Activated T-helper 17 cell treated with anti-CD3 and anti-CD28 coated beads, Interleukin-2, amount 50 U/mL, for 72 hours (primary cell): ENCODE measurements around the gene PSTPIP1. TPM values are rescaled to one million over a fixed set of nuclear protein-coding genes. Genes with fewer than 3 reads are reported as not detected.
A peak's percentile ranks its signal among the peaks of the same experiment; 100 is the strongest.

Source experiments
- ATAC-seq: fragments of 150-1000 bp; cut with Tn5 transposase; replicated peaks from 2 replicates; pipeline ENCODE4 v1.10.0; 2021; ENCODE audit warnings: mild to moderate bottlenecking, moderate library complexity
- H3K27ac Mint-ChIP-seq: one replicate; pipeline ENCODE4 v1.8.0; 2022; ENCODE audit warnings: mixed read lengths
- H3K27me3 Mint-ChIP-seq: one replicate; pipeline ENCODE4 v1.8.0; 2022; ENCODE audit warnings: mixed read lengths
- H3K36me3 Mint-ChIP-seq: one replicate; pipeline ENCODE4 v1.8.0; 2022; ENCODE audit warnings: low read depth, mild to moderate bottlenecking, mixed read lengths
- H3K4me1 Mint-ChIP-seq: one replicate; pipeline ENCODE4 v1.8.0; 2022; ENCODE audit warnings: mixed read lengths
- H3K4me3 Mint-ChIP-seq: one replicate; pipeline ENCODE4 v1.8.0; 2022; ENCODE audit warnings: mild to moderate bottlenecking, mixed read lengths
- H3K9me3 Mint-ChIP-seq: one replicate; pipeline ENCODE4 v1.8.0; 2022; ENCODE audit warnings: mixed read lengths
- total RNA-seq, 2 donors: library from RNA; stranded (reverse); gene quantifications; one replicate each; pipeline ENCODE4 v1.2.3, GENCODE V29; 2022

Gene PSTPIP1
- total RNA-seq, 2 donors from 2014 or later: 125 to 137 TPM

DNA sequence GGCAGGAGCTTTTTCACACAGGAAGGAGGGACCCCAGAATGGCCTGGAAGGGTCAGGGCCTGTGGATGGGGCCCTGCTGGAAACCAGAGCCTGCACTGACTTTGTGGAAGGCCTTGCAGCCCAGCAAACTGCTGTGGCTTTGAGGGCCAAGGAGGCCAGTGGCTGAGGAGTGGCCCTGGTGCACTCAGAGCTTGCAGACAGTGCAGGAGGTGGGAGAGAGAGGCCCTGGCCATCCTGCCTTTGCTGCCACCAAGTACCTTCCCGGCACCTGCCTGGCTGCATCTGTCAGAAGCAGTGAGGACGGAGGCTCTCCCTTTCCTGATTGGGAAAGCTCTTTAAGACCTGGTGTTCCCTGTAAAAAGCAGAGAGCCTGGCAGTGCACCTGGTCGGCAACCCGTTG, 6.4 kb downstream of the PSTPIP1 start:
- H3K27ac Mint-ChIP-seq: peak overlapping the region; percentile 33
- no peaks in the 10 kb centered on the region for H3K27me3 Mint-ChIP-seq
- peak overlapping the region; percentile 85 for H3K4me3 Mint-ChIP-seq
- ATAC-seq: no peak
- no peaks in the 10 kb centered on the region for H3K9me3 Mint-ChIP-seq
- H3K4me1 Mint-ChIP-seq: peaks cover 69% of the 10 kb centered on the region
- H3K36me3 Mint-ChIP-seq: peaks cover 96% of the 10 kb centered on the region

DNA sequence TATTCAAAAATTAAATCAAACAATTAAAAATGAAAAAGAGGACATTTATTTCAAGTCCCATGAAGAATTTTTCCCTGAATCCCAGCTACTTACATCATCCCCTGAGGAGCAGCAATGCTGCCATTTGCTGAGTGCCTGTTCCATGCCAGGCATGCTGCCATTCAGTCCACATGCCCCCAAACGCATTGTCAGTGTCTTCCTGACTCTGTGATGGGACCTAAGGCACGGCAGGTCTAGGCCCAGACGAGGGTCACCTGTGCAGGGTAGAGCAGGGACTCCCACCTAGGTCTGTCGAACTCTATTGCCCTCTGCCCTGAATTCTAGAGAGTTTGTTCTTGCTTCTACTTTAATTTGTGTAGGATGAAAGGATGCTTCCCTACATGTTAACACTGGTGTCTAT, 7.0 kb downstream of the PSTPIP1 start:
- H3K4me3 Mint-ChIP-seq: peak overlapping the region; percentile 85
- no peak for ATAC-seq

DNA sequence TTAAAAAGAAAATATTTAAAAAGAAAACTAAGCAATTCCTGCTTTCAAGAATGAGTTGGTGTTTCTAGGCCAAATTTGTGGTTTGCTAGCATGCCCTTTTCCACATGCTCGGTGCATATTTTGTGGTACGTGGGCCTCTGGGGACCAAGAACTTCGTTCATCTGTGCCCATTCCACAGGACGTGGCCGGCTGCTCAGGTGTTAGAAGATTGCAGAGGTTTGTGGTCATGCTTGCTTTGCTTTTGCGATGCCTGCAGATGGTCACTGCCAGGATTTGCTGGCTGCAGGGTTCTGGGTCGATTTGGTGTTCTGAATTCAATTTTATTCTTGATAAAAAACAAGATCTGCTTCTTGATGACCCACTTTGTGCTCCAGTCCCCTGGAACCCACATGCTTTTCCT, 7.5 kb downstream of the PSTPIP1 start:
- Mint-ChIP-seq H3K4me3 (peak overlapping the region; percentile 85), H3K27me3 (no peaks in the 10 kb centered on the region), H3K27ac (peak overlapping the region; percentile 85), H3K4me1 (peaks cover 65% of the 10 kb centered on the region), H3K36me3 (peaks cover 95% of the 10 kb centered on the region), H3K9me3 (no peaks in the 10 kb centered on the region)
- ATAC-seq: no peak

More for the DNA sequence above, 7.0 kb downstream of the PSTPIP1 start:
- Mint-ChIP-seq H3K36me3 (peaks cover 96% of the 10 kb centered on the region), H3K9me3 (no peaks in the 10 kb centered on the region), H3K27ac (peak overlapping the region; percentile 85), H3K27me3 (no peaks in the 10 kb centered on the region), H3K4me1 (peaks cover 69% of the 10 kb centered on the region)

DNA sequence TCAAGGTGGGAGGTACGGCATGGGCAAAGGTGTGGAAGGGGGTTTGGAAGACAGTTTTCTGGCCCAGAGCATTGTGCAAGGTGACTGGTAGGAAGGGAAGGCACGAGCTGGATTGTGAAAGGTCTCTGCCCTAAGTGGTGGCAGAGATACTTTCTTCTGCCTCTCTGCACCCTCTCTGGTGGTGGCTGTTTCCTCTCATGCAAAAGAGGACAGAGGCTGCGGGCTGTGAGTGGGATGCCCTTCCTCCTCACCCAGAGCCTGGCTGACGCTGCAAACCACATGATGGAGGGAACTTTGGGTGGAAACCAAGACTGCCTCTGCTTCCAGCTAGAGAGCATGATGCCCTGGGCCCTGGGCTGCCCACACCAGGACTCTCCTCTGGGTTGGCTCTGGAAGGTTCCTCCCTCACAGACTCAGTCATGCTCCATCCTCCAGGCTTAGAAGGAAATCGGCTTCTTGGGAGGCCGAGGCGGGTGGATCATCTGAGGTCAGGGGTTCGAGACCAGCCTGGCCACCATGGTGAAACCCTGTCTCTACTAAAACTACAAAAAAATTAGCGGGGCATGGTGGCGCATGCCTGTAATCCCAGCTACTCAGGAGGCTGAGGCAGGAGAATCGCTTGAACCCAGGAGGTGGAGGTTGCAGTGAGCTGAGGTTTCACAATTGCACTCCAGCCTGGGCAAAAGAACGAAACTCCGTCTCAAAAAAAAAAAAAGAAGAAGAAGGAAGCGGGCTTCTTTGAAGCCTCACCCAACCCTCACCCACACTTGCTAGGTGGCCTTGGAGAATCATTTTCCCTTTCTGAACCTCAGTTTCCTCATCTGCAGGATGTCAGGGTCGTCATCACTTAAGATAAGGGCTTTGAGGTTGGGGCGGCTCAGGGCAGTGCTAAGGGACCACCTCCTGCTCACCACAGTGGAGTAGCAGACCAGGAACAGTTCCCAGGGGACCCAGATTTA, 8.3 kb downstream of the PSTPIP1 start:
- H3K9me3 Mint-ChIP-seq: no peaks in the 10 kb centered on the region
- H3K27me3 Mint-ChIP-seq: no peaks in the 10 kb centered on the region
- H3K36me3 Mint-ChIP-seq: peaks cover 87% of the 10 kb centered on the region
- H3K27ac Mint-ChIP-seq: peak overlapping the region; percentile 85
- H3K4me3 Mint-ChIP-seq: peak overlapping the region; percentile 85
- H3K4me1 Mint-ChIP-seq: peaks cover 57% of the 10 kb centered on the region
- peak; percentile 92 for ATAC-seq

DNA sequence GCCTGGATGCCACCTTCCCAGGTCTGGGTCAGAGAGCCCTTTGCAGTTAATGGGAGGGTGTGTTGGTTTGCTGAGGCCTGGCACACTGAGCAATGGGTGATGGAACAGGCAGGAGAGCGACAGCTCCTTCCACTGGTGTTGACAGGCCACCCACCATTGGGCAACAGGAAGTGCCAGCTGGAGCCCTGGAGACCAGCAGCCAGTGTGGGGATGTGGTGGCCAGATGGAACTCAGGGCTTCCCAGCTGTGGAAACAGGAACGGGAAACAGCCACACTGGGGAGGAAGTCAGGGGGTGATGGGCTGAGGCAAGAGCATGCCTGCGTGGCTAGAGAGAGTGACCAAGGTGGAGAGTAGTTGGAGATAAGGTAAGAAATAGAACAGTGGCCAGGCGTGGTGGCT, 9.3 kb downstream of the PSTPIP1 start:
- Mint-ChIP-seq H3K27ac (peak overlapping the region; percentile 85), H3K27me3 (no peaks in the 10 kb centered on the region), H3K4me1 (peaks cover 51% of the 10 kb centered on the region), H3K9me3 (no peaks in the 10 kb centered on the region), H3K4me3 (peak overlapping the region; percentile 85), H3K36me3 (peaks cover 84% of the 10 kb centered on the region)
- no peak for ATAC-seq

DNA sequence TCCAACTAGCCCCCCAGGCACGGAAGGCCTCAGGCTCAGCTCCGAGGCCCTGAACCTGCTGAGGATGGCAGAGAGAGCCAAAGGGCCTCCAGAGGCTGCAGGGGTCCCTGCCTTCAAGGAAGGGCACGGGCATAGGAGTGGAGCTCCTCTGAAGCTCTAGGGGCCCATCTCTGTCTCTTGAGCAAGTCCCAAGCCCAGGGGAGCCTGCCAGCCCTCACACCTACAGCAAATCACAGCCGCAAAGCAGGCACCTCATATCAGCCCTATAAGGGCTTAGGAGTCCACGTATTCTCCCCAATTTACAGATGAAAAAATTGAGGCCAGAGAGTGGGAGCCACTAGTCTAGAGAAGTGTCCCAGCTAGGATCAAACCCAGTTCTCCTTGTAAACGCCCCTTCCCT, 14.2 kb downstream of the PSTPIP1 start:
- Mint-ChIP-seq H3K27ac (peak overlapping the region; percentile 89), H3K36me3 (peaks cover 61% of the 10 kb centered on the region), H3K9me3 (no peaks in the 10 kb centered on the region), H3K4me1 (peaks cover 61% of the 10 kb centered on the region), H3K4me3 (no peak overlapping the region), H3K27me3 (no peaks in the 10 kb centered on the region)
- no peak for ATAC-seq

DNA sequence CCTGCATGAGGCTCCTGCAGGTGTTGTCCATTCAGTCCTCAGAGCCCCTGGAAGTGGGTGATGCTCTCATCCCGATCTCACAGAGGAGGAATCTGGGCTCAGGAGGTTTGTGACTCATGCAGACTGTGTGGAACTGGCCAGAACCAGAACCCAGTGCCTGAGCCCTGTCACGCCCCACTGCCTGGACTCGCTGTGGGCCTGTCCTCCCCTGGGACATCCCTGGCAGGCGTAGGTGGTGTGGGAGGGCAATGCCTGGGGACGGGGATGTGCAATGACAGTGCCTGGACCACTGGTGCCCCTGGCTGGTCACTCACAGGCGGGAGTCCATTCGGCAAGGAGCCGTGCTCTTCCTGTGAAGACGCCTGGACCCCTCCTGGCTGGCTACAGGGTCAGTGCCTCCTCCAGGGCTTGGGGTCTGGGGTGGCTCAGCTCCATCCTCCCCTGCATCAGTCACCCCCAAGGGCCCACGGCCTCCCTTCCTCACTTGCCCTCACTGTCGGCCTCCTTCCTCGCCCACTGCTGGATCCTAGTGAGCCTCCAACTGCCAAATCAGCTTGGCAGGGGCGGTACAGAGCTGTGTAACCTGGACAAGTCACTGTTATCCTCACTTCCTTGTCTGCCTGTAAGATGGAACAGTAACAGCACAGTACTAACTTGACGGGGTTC, 14.9 kb downstream of the PSTPIP1 start:
- no peak for ATAC-seq
- peaks cover 61% of the 10 kb centered on the region for H3K36me3 Mint-ChIP-seq
- H3K27me3 Mint-ChIP-seq: no peaks in the 10 kb centered on the region
- H3K4me3 Mint-ChIP-seq: peak overlapping the region; percentile 54
- peaks cover 55% of the 10 kb centered on the region for H3K4me1 Mint-ChIP-seq
- peak overlapping the region; percentile 89 for H3K27ac Mint-ChIP-seq
- H3K9me3 Mint-ChIP-seq: no peaks in the 10 kb centered on the region

DNA sequence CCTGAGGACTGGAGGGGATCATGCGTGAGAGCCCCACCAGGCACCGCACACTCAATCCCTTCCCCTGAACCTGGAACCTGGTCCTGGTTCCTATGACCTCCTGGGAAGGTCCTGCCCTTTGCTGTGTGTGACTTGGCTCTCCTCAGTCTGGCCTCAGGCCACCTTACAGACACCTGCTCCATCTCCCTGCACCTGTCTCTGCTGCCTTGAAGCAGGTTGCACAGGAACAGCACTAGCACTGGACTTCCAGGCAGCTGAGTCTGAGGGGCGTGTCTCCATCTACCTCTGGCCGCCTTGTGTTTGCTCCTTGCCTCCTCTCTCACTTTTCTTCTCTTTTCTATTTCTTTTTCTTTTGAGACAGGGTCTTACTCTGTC, 15.4 kb downstream of the PSTPIP1 start:
- peak overlapping the region; percentile 54 for H3K4me3 Mint-ChIP-seq
- no peaks in the 10 kb centered on the region for H3K9me3 Mint-ChIP-seq
- no peaks in the 10 kb centered on the region for H3K27me3 Mint-ChIP-seq
- ATAC-seq: no peak
- peaks cover 64% of the 10 kb centered on the region for H3K36me3 Mint-ChIP-seq
- peaks cover 57% of the 10 kb centered on the region for H3K4me1 Mint-ChIP-seq
- H3K27ac Mint-ChIP-seq: peak overlapping the region; percentile 89

DNA sequence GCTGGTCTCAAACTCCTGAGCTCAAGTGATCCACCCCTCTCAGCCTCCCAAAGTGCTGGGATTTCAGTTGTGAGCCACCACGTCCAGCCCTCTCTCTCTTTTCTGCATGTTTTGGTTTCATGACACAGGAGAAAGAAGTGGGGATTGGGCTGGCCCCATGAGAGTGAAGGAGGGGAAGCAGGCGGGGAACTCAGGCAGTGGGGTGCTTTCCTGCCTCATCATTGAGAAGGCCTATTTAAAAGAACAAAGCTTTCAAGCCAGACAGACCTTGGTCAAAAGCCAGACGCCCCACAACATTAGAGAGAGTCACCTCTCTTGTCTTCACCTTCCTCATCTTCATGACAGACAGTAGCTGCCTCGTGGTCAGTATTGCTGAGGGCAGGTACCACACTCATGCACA, 15.9 kb downstream of the PSTPIP1 start:
- H3K4me1 Mint-ChIP-seq: peaks cover 55% of the 10 kb centered on the region
- H3K27me3 Mint-ChIP-seq: no peaks in the 10 kb centered on the region
- H3K4me3 Mint-ChIP-seq: peak overlapping the region; percentile 54
- H3K27ac Mint-ChIP-seq: peak overlapping the region; percentile 89
- H3K36me3 Mint-ChIP-seq: peaks cover 59% of the 10 kb centered on the region
- peak; percentile 5 for ATAC-seq
- no peaks in the 10 kb centered on the region for H3K9me3 Mint-ChIP-seq

DNA sequence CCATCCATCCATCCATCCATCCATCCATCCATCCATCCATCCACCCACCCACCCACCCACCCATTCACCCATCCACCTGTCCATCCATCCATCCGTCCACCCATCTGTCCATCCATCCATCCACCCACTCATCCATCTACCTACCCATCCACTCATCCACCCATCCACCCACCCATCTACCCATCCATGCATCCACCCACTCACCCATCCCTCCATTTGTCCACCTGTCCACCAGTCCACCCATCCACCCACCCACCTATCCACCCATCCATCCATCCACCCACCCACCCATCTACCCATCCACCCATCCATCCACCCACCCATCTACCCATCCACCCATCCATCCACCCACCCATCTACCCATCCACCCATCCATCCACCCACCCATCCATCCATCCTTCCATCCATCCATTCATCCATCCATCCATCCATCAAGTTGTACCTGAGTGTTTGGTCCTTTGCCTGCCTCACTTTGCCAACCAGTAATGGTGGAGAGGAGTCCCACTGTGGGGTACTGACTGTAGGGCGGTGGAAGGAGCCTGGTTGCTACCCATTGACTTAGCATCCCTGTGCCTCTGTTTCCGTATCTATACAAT, 17.3 kb downstream of the PSTPIP1 start:
- no peaks in the 10 kb centered on the region for H3K27me3 Mint-ChIP-seq
- H3K27ac Mint-ChIP-seq: peak overlapping the region; percentile 94
- ATAC-seq: no peak
- H3K36me3 Mint-ChIP-seq: peaks cover 45% of the 10 kb centered on the region
- H3K4me1 Mint-ChIP-seq: peaks cover 51% of the 10 kb centered on the region
- peak overlapping the region; percentile 79 for H3K4me3 Mint-ChIP-seq
- no peaks in the 10 kb centered on the region for H3K9me3 Mint-ChIP-seq

DNA sequence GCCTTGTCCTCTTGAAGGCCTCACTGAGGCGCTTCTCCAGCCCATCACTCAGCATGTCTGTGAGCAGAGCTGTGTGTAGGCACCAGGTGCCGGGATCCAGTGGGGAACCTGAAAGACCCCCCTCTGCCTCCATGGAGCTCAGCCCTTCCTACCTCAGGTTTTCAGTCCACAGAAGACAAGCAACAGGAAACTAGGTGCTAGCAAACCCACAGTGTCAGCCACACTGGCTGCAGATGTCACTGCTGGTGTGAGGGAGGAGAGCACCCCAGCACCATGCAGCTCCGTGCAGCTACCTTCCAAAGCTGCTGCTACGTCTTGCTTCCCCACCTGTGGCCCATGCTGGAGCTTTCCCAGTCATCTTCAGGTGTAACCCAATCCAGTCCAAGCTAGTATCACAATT, 17.9 kb downstream of the PSTPIP1 start:
- Mint-ChIP-seq H3K27ac (peak overlapping the region; percentile 94), H3K36me3 (peaks cover 50% of the 10 kb centered on the region), H3K9me3 (no peaks in the 10 kb centered on the region), H3K27me3 (no peaks in the 10 kb centered on the region), H3K4me3 (peak overlapping the region; percentile 79), H3K4me1 (peaks cover 51% of the 10 kb centered on the region)
- ATAC-seq: peak; percentile 42

DNA sequence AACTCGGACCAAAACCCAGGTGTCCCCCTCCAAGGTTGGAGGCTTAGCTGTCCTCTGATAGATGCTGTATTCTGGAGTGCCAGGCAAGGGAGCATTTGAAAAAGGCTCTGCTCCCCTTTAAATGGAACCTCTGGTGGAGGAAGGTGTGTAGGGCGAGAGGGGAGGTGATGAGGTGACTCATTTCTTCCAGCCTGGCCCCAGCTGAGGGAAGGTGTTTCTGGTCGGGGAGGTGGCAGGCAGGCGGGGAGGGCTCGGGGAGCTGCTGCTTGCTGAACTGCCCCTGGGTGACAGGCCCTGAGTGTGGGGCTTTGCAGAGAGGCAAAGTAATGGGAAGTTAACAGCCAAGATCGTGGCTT, 18.8 kb downstream of the PSTPIP1 start:
- Mint-ChIP-seq H3K36me3 (peaks cover 53% of the 10 kb centered on the region), H3K4me3 (peak overlapping the region; percentile 79), H3K27ac (peak overlapping the region; percentile 94), H3K4me1 (peaks cover 56% of the 10 kb centered on the region), H3K27me3 (no peaks in the 10 kb centered on the region), H3K9me3 (no peaks in the 10 kb centered on the region)
- ATAC-seq: peak; percentile 87

DNA sequence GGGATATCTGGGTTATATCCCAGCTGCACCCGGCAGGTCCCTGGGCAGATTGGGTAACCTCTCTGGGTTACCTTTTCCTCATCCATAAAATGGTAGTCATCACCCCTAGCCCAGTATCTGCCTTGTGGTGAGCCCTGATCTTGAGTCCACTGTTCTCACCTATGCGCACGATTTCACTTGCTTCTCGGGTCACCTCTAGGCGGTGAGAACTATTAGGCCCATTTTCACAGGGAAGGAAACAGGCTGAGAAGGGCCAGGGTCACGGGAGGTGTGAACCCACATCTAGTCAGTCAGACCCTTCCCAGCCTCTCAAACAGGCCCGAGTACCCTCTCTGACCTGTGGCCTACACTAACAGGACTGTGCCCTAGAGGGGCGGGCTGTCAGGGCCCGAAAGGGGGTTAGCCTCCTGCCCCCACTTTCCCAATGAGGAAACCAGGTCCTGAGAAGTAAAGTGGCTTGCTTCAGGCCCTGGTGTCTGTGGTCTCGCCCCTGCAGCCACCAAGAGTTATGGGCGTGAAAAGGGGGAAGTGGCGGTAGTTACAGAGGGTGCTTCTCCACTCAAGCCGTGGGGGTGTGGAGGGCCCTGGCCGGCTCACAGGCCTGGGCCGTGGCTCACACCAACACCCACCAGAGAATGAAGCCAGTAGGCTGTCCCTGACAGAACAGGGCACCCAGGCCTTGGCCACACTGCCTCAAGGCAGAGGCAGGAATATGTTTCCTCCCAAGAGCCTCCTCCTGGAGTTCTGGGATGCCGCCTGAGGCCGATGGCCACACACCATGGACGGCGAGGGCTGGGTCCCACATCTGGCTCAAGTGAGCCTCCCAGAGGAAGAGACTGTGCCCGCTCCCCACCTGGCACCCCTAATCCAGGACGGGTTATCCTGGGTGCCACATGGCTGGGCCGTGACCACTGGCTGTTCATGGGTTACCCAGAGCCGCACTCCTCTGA, 19.5 kb downstream of the PSTPIP1 start:
- peak; percentile 58 for ATAC-seq
- no peaks in the 10 kb centered on the region for H3K27me3 Mint-ChIP-seq
- no peaks in the 10 kb centered on the region for H3K9me3 Mint-ChIP-seq
- H3K4me1 Mint-ChIP-seq: peaks cover 59% of the 10 kb centered on the region
- H3K4me3 Mint-ChIP-seq: peak overlapping the region; percentile 79
- peaks cover 58% of the 10 kb centered on the region for H3K36me3 Mint-ChIP-seq
- peak overlapping the region; percentile 94 for H3K27ac Mint-ChIP-seq
